WTC11 (cell line): ENCODE data around the gene DDX25. TPM values are rescaled to one million over a fixed set of nuclear protein-coding genes. Genes with fewer than 3 reads are reported as not detected.

Experiments
- ATAC-seq: fragments of 200-7000 bp; cut with Tn5 transposase; 2 replicates; pipeline ENCODE4 v1.10.0; 2021; ENCODE audit warnings: mild to moderate bottlenecking, moderate library complexity
- CTCF ChIA-PET: fragments of 300-600 bp; sonication (Branson Sonifier 250); formaldehyde crosslinking; loops from one replicate; lab custom pipeline; 2021; ENCODE audit warnings: antibody characterized with exemption; lab: Charles Lee
- POLR2A ChIA-PET: fragments of 350-600 bp; sonication (Branson Sonifier 250); formaldehyde crosslinking; loops from one replicate; lab custom pipeline; 2021; ENCODE audit warnings: antibody characterized with exemption; lab: Charles Lee
- DNase-seq: peaks from one replicate; pipeline ENCODE4 v3.0.0; 2021; ENCODE audit warnings: low spot score
- H3K27ac Mint-ChIP-seq: 2 replicates; pipeline ENCODE4 v1.8.0; 2021; ENCODE audit warnings: mixed read lengths
- H3K27me3 Mint-ChIP-seq: 2 replicates; pipeline ENCODE4 v1.8.0; 2021; ENCODE audit warnings: low read depth, mild to moderate bottlenecking, moderate library complexity, mixed read lengths
- H3K36me3 Mint-ChIP-seq: 2 replicates; pipeline ENCODE4 v1.8.0; 2021; ENCODE audit warnings: mixed read lengths
- H3K4me1 Mint-ChIP-seq: 2 replicates; pipeline ENCODE4 v1.8.0; 2022; ENCODE audit warnings: mixed read lengths
- H3K4me3 Mint-ChIP-seq: 2 replicates; pipeline ENCODE4 v1.8.0; 2021; ENCODE audit warnings: mild to moderate bottlenecking, moderate library complexity, mixed read lengths
- H3K9me3 Mint-ChIP-seq: 2 replicates; pipeline ENCODE4 v1.8.0; 2021; ENCODE audit warnings: mixed read lengths
- CBFB ChIP-seq: sonication (generic); formaldehyde crosslinking; IDR thresholded peaks from 2 replicates; pipeline ENCODE4 v1.8.1; 2022; ENCODE audit warnings: mild to moderate bottlenecking, low read depth, missing genetic modification reagents
- CREB1 ChIP-seq: sonication (generic); formaldehyde crosslinking; IDR thresholded peaks from 2 replicates; pipeline ENCODE4 v1.8.0; 2023; ENCODE audit warnings: mild to moderate bottlenecking, missing genetic modification reagents
- CTCF ChIP-seq: fragments of 200-600 bp; IDR thresholded peaks from 2 replicates; pipeline ENCODE4 v1.8.0; 2022; ENCODE audit warnings: antibody characterized with exemption
- E2F4 ChIP-seq: sonication (generic); formaldehyde crosslinking; IDR thresholded peaks from 2 replicates; pipeline ENCODE4 v1.8.1; 2022; ENCODE audit warnings: low read depth, mild to moderate bottlenecking, moderate library complexity, missing genetic modification reagents, borderline replicate concordance
- FOXJ3 ChIP-seq: sonication (generic); formaldehyde crosslinking; IDR thresholded peaks from 2 replicates; pipeline ENCODE4 v1.9.0; 2021; ENCODE audit warnings: missing genetic modification reagents, mild to moderate bottlenecking, borderline replicate concordance
- FOXK1 ChIP-seq: sonication (generic); formaldehyde crosslinking; IDR thresholded peaks from 2 replicates; pipeline ENCODE4 v1.8.0; 2022; ENCODE audit warnings: mild to moderate bottlenecking, moderate library complexity, missing genetic modification reagents
- FOXP1 ChIP-seq: sonication (generic); formaldehyde crosslinking; IDR thresholded peaks from 2 replicates; pipeline ENCODE4 v1.8.0; 2022; ENCODE audit warnings: missing genetic modification reagents, mild to moderate bottlenecking, moderate library complexity, borderline replicate concordance
- MAX ChIP-seq: sonication (generic); formaldehyde crosslinking; IDR thresholded peaks from 2 replicates; pipeline ENCODE4 v1.8.0; 2022; ENCODE audit warnings: mild to moderate bottlenecking, missing genetic modification reagents
- MYBL2 ChIP-seq: sonication (generic); formaldehyde crosslinking; IDR thresholded peaks from 2 replicates; pipeline ENCODE4 v1.8.1; 2023; ENCODE audit warnings: mild to moderate bottlenecking, moderate library complexity, missing genetic modification reagents
- ZMAT4 ChIP-seq: fragments of 250-450 bp; sonication (Bioruptor Pico); IDR thresholded peaks from 2 replicates; pipeline ENCODE4 v1.9.0; 2021; ENCODE audit warnings: mild to moderate bottlenecking
- ZNF281 ChIP-seq: sonication (generic); formaldehyde crosslinking; IDR thresholded peaks from 2 replicates; pipeline ENCODE4 v1.8.0; 2023; ENCODE audit warnings: mild to moderate bottlenecking, missing genetic modification reagents
- ZNF317 ChIP-seq: sonication (generic); formaldehyde crosslinking; IDR thresholded peaks from 2 replicates; pipeline ENCODE4 v1.8.1; 2023; ENCODE audit warnings: low read depth, mild to moderate bottlenecking, moderate library complexity, missing genetic modification reagents, borderline replicate concordance
- ZNF512 ChIP-seq: sonication (generic); formaldehyde crosslinking; IDR thresholded peaks from 2 replicates; pipeline ENCODE4 v1.8.1; 2022; ENCODE audit warnings: missing genetic modification reagents, borderline replicate concordance
- ZNF532 ChIP-seq: fragments of 250-450 bp; sonication (Bioruptor Pico); IDR thresholded peaks from 2 replicates; pipeline ENCODE4 v1.9.0; 2021; ENCODE audit warnings: mild to moderate bottlenecking, borderline replicate concordance
- ZNF671 ChIP-seq: fragments of 250-450 bp; sonication (Bioruptor Pico); IDR thresholded peaks from 2 replicates; pipeline ENCODE4 v1.8.0; 2021; ENCODE audit warnings: mild to moderate bottlenecking
- total RNA-seq: library from RNA; stranded (reverse); gene quantifications from 3 replicates; pipeline ENCODE4 v1.2.3, GENCODE V29; 2021

DDX25 gene
- total RNA-seq, 1 experiment from 2014 or later, result 17.5 TPM

- POLR2A ChIA-PET, result no interaction called here
Measured at GRCh38 chr11:125923012-125923579, 18.8 kb downstream of the DDX25 start.

GRCh38 chr11:125923633-125924032 lies 19.3 kb downstream of the DDX25 start:
- CTCF ChIA-PET, result interaction anchor here (0.6 to 2.6 kb wide), 5 partner anchors 9 to 270 kb away, joined by 3 to 11 read pairs (median 4); no protein-coding TSS in a partner anchor
- Mint-ChIP-seq H3K27ac (no peak overlapping the region), H3K4me3 (no peak overlapping the region), H3K9me3 (no peaks in the 10 kb centered on the region), H3K4me1 (peaks cover 8% of the 10 kb centered on the region; the same call in 1 of the 2 replicates), H3K27me3 (no peaks in the 10 kb centered on the region), H3K36me3 (no peaks in the 10 kb centered on the region)
- DNase-seq (no peak), ATAC-seq (no peak)
- TF ChIP-seq E2F4 (CRISPR knock-in tag) (no peak), ZNF532 (CRISPR knock-in tag) (no peak), FOXP1 (CRISPR knock-in tag) (no peak), MYBL2 (CRISPR knock-in tag) (no peak), CBFB (CRISPR knock-in tag) (no peak), FOXJ3 (CRISPR knock-in tag) (no peak), ZNF281 (CRISPR knock-in tag) (no peak), ZNF671 (CRISPR knock-in tag) (no peak), ZMAT4 (CRISPR knock-in tag) (no peak), FOXK1 (CRISPR knock-in tag) (no peak), ZNF512 (CRISPR knock-in tag) (no peak), MAX (CRISPR knock-in tag) (no peak), CREB1 (no peak)
- POLR2A ChIA-PET, result no interaction called here

More at GRCh38 chr11:125923012-125923579, 18.8 kb downstream of the DDX25 start:
- Mint-ChIP-seq H3K9me3 (no peaks in the 10 kb centered on the region), H3K36me3 (no peaks in the 10 kb centered on the region), H3K4me1 (peaks cover 8% of the 10 kb centered on the region; the same call in 1 of the 2 replicates), H3K27me3 (no peaks in the 10 kb centered on the region), H3K27ac (no peak overlapping the region), H3K4me3 (no peak overlapping the region)
- TF ChIP-seq CTCF (peak; percentile 44; the same call in 1 of the 2 replicates), ZNF317 (no peak)
- peak; percentile 85 for ATAC-seq
- DNase-seq, result peak; percentile 71
- CTCF ChIA-PET, result interaction anchor here (0.6 to 2.0 kb wide), 7 partner anchors 9 to 271 kb away, joined by 3 to 12 read pairs (median 4); no protein-coding TSS in a partner anchor
